COLO668 (cell line): ENCODE results near the gene SLC27A4.

Source experiments
- DNase-seq: peaks from one replicate; lab custom pipeline; 2025; ENCODE audit not compliant: unreplicated experiment; lab: John Stamatoyannopoulos, UW

The SLC27A4 gene

GRCh38 chr9:128339761-128340690 lies at the start of gene SLC27A4:
Gene SLC27A4, plus strand, starts transcription at chr9:128340527. Its CDS starts 2,606 bp downstream, at chr9:128343133.
- DNase-seq: peak; percentile 90

- DNase-seq: no peak
Observed at GRCh38 chr9:128292009-128292408, 48.3 kb upstream of the SLC27A4 start.

- no peak for DNase-seq
Observed at GRCh38 chr9:128293091-128293490, 47.2 kb upstream of the SLC27A4 start.

GRCh38 chr9:128294142-128294541 lies 46.2 kb upstream of the SLC27A4 start:
- no peak for DNase-seq

- no peak for DNase-seq
Observed at GRCh38 chr9:128296340-128297220, 43.7 kb upstream of the SLC27A4 start.

- DNase-seq: no peak
Observed at GRCh38 chr9:128297221-128297773, 43.0 kb upstream of the SLC27A4 start.

GRCh38 chr9:128298535-128299482 lies 41.5 kb upstream of the SLC27A4 start:
- DNase-seq: no peak

GRCh38 chr9:128304136-128304970 lies 36.0 kb upstream of the SLC27A4 start:
- DNase-seq: no peak

GRCh38 chr9:128304971-128305288 lies 35.4 kb upstream of the SLC27A4 start:
- DNase-seq: no peak

- DNase-seq: no peak
Observed at GRCh38 chr9:128309551-128309950, 30.8 kb upstream of the SLC27A4 start.

GRCh38 chr9:128310461-128310860 lies 29.9 kb upstream of the SLC27A4 start:
- DNase-seq: no peak

- DNase-seq: no peak
Observed at GRCh38 chr9:128314697-128315096, 25.6 kb upstream of the SLC27A4 start.

GRCh38 chr9:128316421-128316820 lies 23.9 kb upstream of the SLC27A4 start:
- no peak for DNase-seq

- no peak for DNase-seq
Observed at GRCh38 chr9:128317629-128318028, 22.7 kb upstream of the SLC27A4 start.

- DNase-seq: no peak
Observed at GRCh38 chr9:128321343-128321742, 19.0 kb upstream of the SLC27A4 start.

GRCh38 chr9:128321879-128322403 lies 18.4 kb upstream of the SLC27A4 start:
- DNase-seq: no peak

GRCh38 chr9:128322404-128323211 lies 17.7 kb upstream of the SLC27A4 start, which contains the start of the genes COQ4 and TRUB2:
Gene COQ4, plus strand, starts transcription at chr9:128322839. Its CDS starts 20 bp downstream, at chr9:128322859.
Gene TRUB2, minus strand, starts transcription at chr9:128322447. Its CDS starts 39 bp downstream, at chr9:128322408.
- peak; percentile 96 for DNase-seq

- no peak for DNase-seq
Observed at GRCh38 chr9:128323212-128323730, 17.1 kb upstream of the SLC27A4 start.
